Naive thymus-derived CD8-positive, alpha-beta T cell (primary cell): Measurements from ENCODE around the gene ABCB9. TPM values are rescaled to one million over a fixed set of nuclear protein-coding genes. Genes with fewer than 3 reads are reported as not detected.
"Not testable (repeated sequence)": the region's sequence is repeated elsewhere in the genome, so short reads cannot be mapped to it uniquely, and the experiment has no call there.

Source experiments
- ATAC-seq, 2 donors: fragments of 150-1000 bp; cut with Tn5 transposase in 1 of 2; sonication (Bioruptor Pico), chemical (Tn5 transposase) in 1 of 2; 1 replicate in 1 of 2; 2 replicates in 1 of 2; pipeline ENCODE4 v1.10.0; 2021; ENCODE audit warnings: mild to moderate bottlenecking in 2 of 2, moderate library complexity in 2 of 2
- POLR2A ChIA-PET: fragments of 350-600 bp; sonication (Branson Sonifier 250); formaldehyde crosslinking; loops from one replicate; lab custom pipeline; 2021; ENCODE audit warnings: antibody characterized with exemption; lab: Charles Lee
- DNase-seq, 10 donors: peaks; one replicate each; pipeline versions ENCODE4 v3.0.0 to v3.0.0-alpha.2; 2020 to 2022
- H3K27ac Mint-ChIP-seq, 10 donors: one replicate each; pipeline ENCODE4 v1.8.0; 2020 to 2022; ENCODE audit warnings: mild to moderate bottlenecking in 10 of 10, mixed read lengths in 10 of 10, moderate library complexity in 4 of 10, inconsistent platforms in 1 of 10
- H3K27me3 Mint-ChIP-seq, 5 donors: one replicate each; pipeline ENCODE4 v1.8.0; 2021 to 2022; ENCODE audit warnings: mixed read lengths in 5 of 5
- H3K36me3 Mint-ChIP-seq, 3 donors: one replicate each; pipeline ENCODE4 v1.8.0; 2020 to 2022; ENCODE audit warnings: mixed read lengths in 3 of 3, mild to moderate bottlenecking in 2 of 3, inconsistent platforms in 1 of 3
- H3K4me1 Mint-ChIP-seq, 4 donors: one replicate each; pipeline ENCODE4 v1.8.0; 2021 to 2022; ENCODE audit warnings: mixed read lengths in 4 of 4
- H3K4me3 Mint-ChIP-seq, 10 donors: one replicate each; pipeline ENCODE4 v1.8.0; 2020 to 2022; ENCODE audit warnings: mild to moderate bottlenecking in 10 of 10, mixed read lengths in 10 of 10, moderate library complexity in 6 of 10, inconsistent platforms in 1 of 10
- H3K9me3 Mint-ChIP-seq, 9 donors: one replicate each; pipeline ENCODE4 v1.8.0; 2020 to 2022; ENCODE audit warnings: mixed read lengths in 9 of 9, mild to moderate bottlenecking in 3 of 9, inconsistent platforms in 1 of 9, moderate library complexity in 1 of 9
- polyA plus RNA-seq, 3 donors: library from polyadenylated mRNA; unstranded; fragments of 300-500 nt; fragmentation: Illumina TruSeq; gene quantifications; one replicate each; pipeline ENCODE4 v1.2.3, GENCODE V29; 2021
- total RNA-seq, 8 experiments: library from RNA in 2 of 8; stranded (reverse) in 2 of 8; gene quantifications; one replicate each; pipeline ENCODE4 v1.2.3 and lab custom pipeline; 2021 to 2026

Gene ABCB9
- total and polyA plus RNA-seq, 5 experiments from 2014 or later: 0.45 to 7.0 (median 1.4) TPM

DNA sequence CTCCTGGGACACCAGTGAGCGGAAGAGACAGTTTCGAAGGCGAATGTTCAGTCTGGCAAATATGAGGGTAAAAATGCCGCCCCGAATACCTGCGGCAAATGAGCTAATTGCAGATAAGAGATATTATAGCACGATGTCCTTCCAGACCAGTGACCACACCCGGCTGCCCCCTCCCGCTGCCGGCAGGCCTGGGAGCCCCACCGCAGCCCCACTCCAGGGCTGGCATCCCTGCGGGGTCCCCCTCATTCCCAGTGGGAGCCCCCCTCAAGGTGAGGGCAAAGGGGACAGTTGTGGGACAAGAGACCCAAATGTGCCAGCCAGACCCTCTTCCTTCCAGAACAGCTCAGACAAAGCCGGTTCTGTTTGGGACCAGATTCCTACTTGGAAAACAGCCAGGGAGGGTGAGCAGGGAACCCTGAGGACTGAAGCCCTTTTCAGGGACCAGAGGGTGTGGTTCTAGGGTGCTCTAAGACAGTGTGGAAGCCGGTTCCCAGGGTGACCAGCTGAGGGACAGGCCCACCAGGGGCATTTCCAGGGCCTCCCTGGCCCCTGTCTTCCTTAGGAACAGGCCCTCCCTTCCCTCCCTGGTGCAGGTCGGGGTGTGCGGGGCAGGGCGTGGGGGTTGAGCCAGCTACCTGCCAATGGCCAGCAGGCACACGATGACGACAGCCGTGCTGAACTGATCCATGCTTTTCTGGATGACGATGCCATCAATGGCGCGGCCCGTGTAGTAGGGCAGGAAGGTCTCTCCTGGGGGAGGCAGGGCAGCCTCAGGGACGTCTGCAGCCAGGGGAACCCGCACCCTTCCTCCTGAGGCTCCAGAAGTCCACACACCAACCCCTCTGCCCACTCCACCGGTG lies 16.2 kb downstream of the ABCB9 start:
- H3K9me3 Mint-ChIP-seq: no peaks in the 10 kb centered on the region
- H3K27ac Mint-ChIP-seq: no peak overlapping the region
- no peaks in the 10 kb centered on the region for H3K27me3 Mint-ChIP-seq
- H3K36me3 Mint-ChIP-seq: peaks cover 0 to 6% (median 3%) of the 10 kb centered on the region in 3 donors
- DNase-seq (no peak), ATAC-seq (no peak)
- POLR2A ChIA-PET: interaction anchor here (1.1 to 1.9 kb wide), 3 partner anchors 53 to 78 kb away, joined by 5 to 10 read pairs (median 7); partner anchors contain the start of gene VPS37B
- no peak overlapping the region for H3K4me3 Mint-ChIP-seq
- peaks cover 0 to 27% (median 7%) of the 10 kb centered on the region in 4 donors for H3K4me1 Mint-ChIP-seq

GRCh38 chr12:122949405-122949804 lies 16.9 kb downstream of the ABCB9 start:
- Mint-ChIP-seq H3K36me3 (peaks cover 0 to 6% (median 3%) of the 10 kb centered on the region in 3 donors), H3K4me1 (peaks cover 0 to 27% (median 7%) of the 10 kb centered on the region in 4 donors), H3K9me3 (no peaks in the 10 kb centered on the region), H3K27me3 (no peaks in the 10 kb centered on the region), H3K27ac (peak overlapping the region in 1 of 10 donors; percentile 76), H3K4me3 (no peak overlapping the region)
- DNase-seq (no peak), ATAC-seq (no peak)
- POLR2A ChIA-PET: interaction anchor here (1.6 to 1.9 kb wide), 2 partner anchors 52 to 78 kb away, joined by 5 to 7 read pairs; no protein-coding TSS in a partner anchor

DNA sequence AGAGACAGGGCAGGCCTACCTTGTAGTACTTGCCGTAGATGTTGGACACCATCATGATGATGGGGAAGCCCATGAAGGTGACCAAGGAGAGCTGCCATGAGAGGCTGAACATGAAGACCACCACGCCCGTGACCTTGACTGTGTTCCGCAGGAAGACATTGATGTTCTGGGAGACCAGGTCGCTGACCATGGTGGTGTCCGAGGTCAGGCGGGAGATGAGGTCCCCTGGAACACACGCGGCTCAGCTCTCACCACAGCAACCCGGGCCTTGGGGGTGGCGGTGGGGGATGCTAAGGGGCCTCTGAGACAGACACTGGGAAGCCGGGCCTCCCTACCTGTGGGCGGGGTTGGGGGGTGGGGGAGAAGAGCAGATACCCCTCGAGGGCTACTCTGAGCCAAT lies 17.7 kb downstream of the ABCB9 start:
- DNase-seq: no peak
- no peak for ATAC-seq
- Mint-ChIP-seq H3K27me3 (no peaks in the 10 kb centered on the region), H3K27ac (peak overlapping the region in 1 of 10 donors; percentile 66), H3K4me1 (peaks cover 2 to 32% (median 8%) of the 10 kb centered on the region in 4 donors), H3K36me3 (peaks cover 0 to 6% (median 3%) of the 10 kb centered on the region in 3 donors), H3K4me3 (no peak overlapping the region), H3K9me3 (no peaks in the 10 kb centered on the region)
- POLR2A ChIA-PET: interaction anchor here (1.9 kb wide), 1 partner anchor 51 kb away, joined by 5 read pairs; no protein-coding TSS in a partner anchor

GRCh38 chr12:122947352-122947792 lies 18.9 kb downstream of the ABCB9 start:
- Mint-ChIP-seq H3K4me1 (peaks cover 6 to 41% (median 13%) of the 10 kb centered on the region in 4 donors), H3K36me3 (peaks cover 0 to 6% (median 3%) of the 10 kb centered on the region in 3 donors), H3K27me3 (no peaks in the 10 kb centered on the region), H3K9me3 (peaks cover 0 to 2% (median 0%) of the 10 kb centered on the region in 9 donors), H3K4me3 (peak overlapping the region in 1 of 10 donors; percentile 24), H3K27ac (peak overlapping the region in 3 of 10 donors; percentile 48 to 79 (median 62))
- no peak for ATAC-seq
- POLR2A ChIA-PET: no interaction called here
- DNase-seq: no peak

DNA sequence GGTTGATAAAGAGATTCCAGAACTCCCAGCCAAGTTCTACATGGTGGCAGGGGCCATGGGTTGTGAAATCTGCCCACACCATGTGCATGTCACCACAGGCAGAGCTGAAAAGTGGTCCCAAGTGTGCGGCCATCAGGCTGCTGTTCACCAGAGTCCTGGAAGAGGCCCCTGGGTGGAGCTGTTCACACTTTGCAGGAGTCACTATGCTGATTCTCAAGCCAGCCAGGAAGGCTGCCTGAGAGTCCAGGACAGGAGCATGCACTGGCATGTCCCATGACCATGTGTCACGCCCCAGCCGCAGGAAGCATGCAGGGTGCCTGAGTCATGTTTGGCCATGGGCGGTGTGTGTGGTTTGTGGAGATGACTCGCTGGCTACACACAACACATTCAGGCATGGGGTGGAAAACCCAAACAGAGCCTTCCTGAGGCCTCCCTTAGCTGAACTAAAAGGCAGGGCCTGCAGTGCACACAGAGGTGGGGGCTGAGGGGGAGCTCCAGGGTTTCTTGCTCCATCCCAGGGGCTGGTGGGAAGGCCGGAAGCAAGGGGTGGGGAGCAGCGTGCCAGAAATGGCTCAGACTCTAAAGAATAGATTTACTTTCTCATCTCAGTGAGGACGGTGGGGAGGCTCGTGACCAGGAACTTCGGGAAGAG lies 19.4 kb downstream of the ABCB9 start:
- H3K4me3 Mint-ChIP-seq: peak overlapping the region in 1 of 10 donors; percentile 24
- peak overlapping the region in 4 of 10 donors; percentile 40 to 79 (median 55) for H3K27ac Mint-ChIP-seq
- H3K27me3 Mint-ChIP-seq: no peaks in the 10 kb centered on the region
- ATAC-seq (peak in 1 of 2 donors; percentile 54), DNase-seq (peak in 2 of 10 donors; percentile 21 to 66)
- POLR2A ChIA-PET: interaction anchor here (0.7 kb wide), 1 partner anchor 75 kb away, joined by 3 read pairs; no protein-coding TSS in a partner anchor
- peaks cover 0 to 2% (median 0%) of the 10 kb centered on the region in 9 donors for H3K9me3 Mint-ChIP-seq
- H3K4me1 Mint-ChIP-seq: peaks cover 3 to 40% (median 13%) of the 10 kb centered on the region in 4 donors
- peaks cover 0 to 6% (median 3%) of the 10 kb centered on the region in 3 donors for H3K36me3 Mint-ChIP-seq

GRCh38 chr12:122944605-122945592 lies 21.4 kb downstream of the ABCB9 start:
- POLR2A ChIA-PET: interaction anchor here (0.6 to 0.7 kb wide), 2 partner anchors 74 to 163 kb away, joined by 3 to 4 read pairs; no protein-coding TSS in a partner anchor
- H3K27ac Mint-ChIP-seq: peak overlapping the region in 2 of 10 donors; percentile 76 to 81

DNA sequence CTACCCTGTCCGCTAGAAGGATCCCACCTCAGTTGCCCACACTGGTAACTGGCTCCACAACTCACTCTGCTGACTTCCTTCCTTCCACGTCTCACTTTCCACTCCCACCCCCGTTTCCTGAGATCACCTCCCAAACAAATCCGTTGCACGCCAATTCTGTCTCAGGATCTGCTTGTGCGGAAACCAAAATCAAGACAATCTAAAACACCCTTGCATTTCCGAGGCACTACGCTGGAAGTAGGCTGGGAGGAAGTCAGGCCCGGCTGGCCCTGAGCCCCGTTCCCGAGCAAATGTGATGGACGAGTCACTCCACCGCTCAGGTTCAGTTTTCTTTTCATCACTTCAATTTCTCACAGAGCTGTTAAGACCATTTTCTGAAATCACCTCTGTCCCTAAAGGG lies 23.1 kb downstream of the ABCB9 start:
- peak overlapping the region in 1 of 10 donors; percentile 50 for H3K4me3 Mint-ChIP-seq
- H3K36me3 Mint-ChIP-seq: peaks cover 0 to 8% (median under 1%) of the 10 kb centered on the region in 3 donors
- peaks cover 1 to 39% (median 13%) of the 10 kb centered on the region in 4 donors for H3K4me1 Mint-ChIP-seq
- ATAC-seq (no peak), DNase-seq (no peak)
- H3K9me3 Mint-ChIP-seq: peaks cover 0 to 2% (median 0%) of the 10 kb centered on the region in 9 donors
- peak overlapping the region in 3 of 10 donors; percentile 24 to 60 (median 48) for H3K27ac Mint-ChIP-seq
- no peaks in the 10 kb centered on the region for H3K27me3 Mint-ChIP-seq
- POLR2A ChIA-PET: interaction anchor here (1.4 kb wide), 1 partner anchor 45 kb away, joined by 3 read pairs; no protein-coding TSS in a partner anchor

More at GRCh38 chr12:122944605-122945592, 21.4 kb downstream of the ABCB9 start:
- Mint-ChIP-seq H3K27me3 (no peaks in the 10 kb centered on the region), H3K4me1 (peaks cover 3 to 40% (median 13%) of the 10 kb centered on the region in 4 donors), H3K4me3 (peak overlapping the region in 1 of 10 donors; percentile 24), H3K9me3 (peaks cover 0 to 2% (median 0%) of the 10 kb centered on the region in 9 donors), H3K36me3 (peaks cover 0 to 8% (median 3%) of the 10 kb centered on the region in 3 donors)
- DNase-seq (no peak), ATAC-seq (no peak)

DNA sequence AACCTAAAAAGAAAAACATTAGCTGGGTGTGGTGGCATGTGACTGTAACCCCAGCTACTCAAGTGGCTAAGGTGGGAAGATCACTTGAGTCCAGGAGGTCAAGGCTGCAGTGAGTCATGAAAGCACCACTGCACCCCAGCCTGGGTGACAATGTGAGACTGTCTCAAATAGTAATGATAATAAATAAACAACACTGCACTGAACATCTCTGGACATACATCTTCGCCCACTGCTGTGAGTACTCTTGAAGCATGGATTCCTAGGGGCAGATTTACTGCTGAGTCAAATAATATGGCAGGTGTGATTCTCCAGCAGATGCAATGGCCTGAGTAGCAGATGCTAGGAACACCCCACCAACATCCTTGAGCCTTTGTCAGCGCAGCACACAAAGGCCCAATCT lies 23.6 kb downstream of the ABCB9 start:
- Mint-ChIP-seq H3K4me3 (no peak overlapping the region), H3K36me3 (peaks cover 0 to 8% (median 3%) of the 10 kb centered on the region in 3 donors), H3K27ac (peak overlapping the region in 5 of 10 donors; percentile 41 to 59 (median 48)), H3K9me3 (peaks cover 0 to 2% (median 0%) of the 10 kb centered on the region in 9 donors), H3K27me3 (no peaks in the 10 kb centered on the region), H3K4me1 (peaks cover 1 to 35% (median 13%) of the 10 kb centered on the region in 4 donors)
- DNase-seq (no peak), ATAC-seq (no peak)
- POLR2A ChIA-PET: interaction anchor here (1.4 kb wide), 1 partner anchor 45 kb away, joined by 3 read pairs; no protein-coding TSS in a partner anchor

DNA sequence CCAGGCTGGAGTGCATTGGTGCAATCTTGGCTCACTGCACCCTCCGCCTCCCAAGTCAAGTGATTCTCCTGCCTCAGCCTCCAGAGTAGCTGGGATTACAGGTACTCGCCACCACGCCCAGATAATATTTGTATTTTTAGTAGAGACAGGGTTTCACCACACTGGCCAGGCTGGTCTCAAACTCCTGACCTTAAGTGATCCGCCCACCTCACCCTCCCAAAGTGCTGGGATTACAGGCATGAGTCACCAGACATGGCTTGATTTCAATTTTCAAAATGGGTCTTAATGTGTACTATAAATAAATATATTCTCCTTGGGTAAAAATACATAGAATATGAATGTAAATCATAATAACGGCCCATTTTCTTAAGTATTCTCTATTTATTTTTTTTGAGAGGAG lies 24.9 kb downstream of the ABCB9 start:
- DNase-seq, H3K9me3 Mint-ChIP-seq, H3K27ac Mint-ChIP-seq, H3K27me3 Mint-ChIP-seq, POLR2A ChIA-PET, H3K4me3 Mint-ChIP-seq, ATAC-seq: not testable (repeated sequence)
- H3K4me1 Mint-ChIP-seq: peaks cover 1 to 22% (median 10%) of the 10 kb centered on the region in 4 donors
- H3K36me3 Mint-ChIP-seq: peaks cover 0 to 11% (median 5%) of the 10 kb centered on the region in 3 donors

DNA sequence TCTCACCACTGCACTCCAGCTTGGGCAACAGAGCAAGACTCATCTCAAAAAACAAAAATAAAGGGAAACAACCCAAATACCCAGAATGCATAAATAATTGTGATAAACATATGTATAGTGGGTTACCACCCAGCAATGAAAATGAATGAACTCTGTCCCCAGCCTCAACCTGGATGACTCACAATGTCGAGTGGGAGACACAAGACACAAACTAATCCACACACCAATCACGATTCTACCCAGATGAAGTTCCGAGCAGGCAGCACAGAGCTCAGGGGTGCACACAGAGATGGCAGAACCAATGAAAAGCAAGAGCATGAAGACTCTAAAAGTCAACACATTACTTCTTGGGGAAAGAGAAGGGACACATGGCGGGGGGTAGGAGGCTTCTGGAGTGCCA lies 27.1 kb downstream of the ABCB9 start:
- Mint-ChIP-seq H3K4me1 (peaks cover 1 to 16% (median 10%) of the 10 kb centered on the region in 4 donors), H3K27ac (no peak overlapping the region), H3K27me3 (no peaks in the 10 kb centered on the region), H3K9me3 (peaks cover 0 to 2% (median 0%) of the 10 kb centered on the region in 9 donors), H3K36me3 (peaks cover 0 to 8% (median 5%) of the 10 kb centered on the region in 3 donors), H3K4me3 (no peak overlapping the region)
- DNase-seq (no peak), ATAC-seq (no peak)
- POLR2A ChIA-PET: no interaction called here

DNA sequence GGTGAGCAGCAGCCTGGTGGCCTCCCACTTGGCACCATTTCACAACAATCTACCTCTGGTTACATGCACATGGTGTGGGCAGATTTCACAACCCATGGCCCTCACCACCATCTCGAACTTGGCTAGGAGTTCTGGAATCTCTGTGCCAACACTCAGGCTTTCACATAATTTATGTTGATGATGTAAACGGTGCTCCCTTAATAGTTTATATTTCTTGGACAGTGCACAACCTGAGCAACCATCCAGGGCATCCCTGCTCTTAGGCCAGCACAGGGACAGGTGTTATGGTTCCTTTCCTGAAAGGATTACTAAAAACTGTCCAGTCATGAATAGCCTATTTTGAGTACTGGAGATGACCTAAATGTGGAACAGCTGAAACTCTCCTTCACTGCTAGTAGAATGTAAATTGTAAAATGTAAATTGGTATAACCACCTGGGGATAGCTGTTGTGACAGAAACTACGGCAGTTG lies 28.6 kb downstream of the ABCB9 start:
- POLR2A ChIA-PET: no interaction called here
- Mint-ChIP-seq H3K36me3 (peaks cover 0 to 8% (median 5%) of the 10 kb centered on the region in 3 donors), H3K27ac (no peak overlapping the region), H3K4me1 (peaks cover 0 to 4% (median under 1%) of the 10 kb centered on the region in 4 donors), H3K9me3 (no peaks in the 10 kb centered on the region), H3K4me3 (no peak overlapping the region), H3K27me3 (no peaks in the 10 kb centered on the region)
- no peak for DNase-seq
- ATAC-seq: no peak
